ENCODE results near the gene ACOT2.
"Not testable (repeated sequence)": the region's sequence is repeated elsewhere in the genome, so short reads cannot be mapped to it uniquely, and the experiment has no call there.

- peak in 1 of 3 experiments; percentile 24 for TF ChIP-seq CTCF (optimal IDR thresholded peaks at IDR 0.05 in 1 of 3, IDR thresholded peaks at IDR 0.05 in 1 of 3, conservative IDR thresholded peaks at IDR 0.05 in 1 of 3; ENCODE audit: extremely low read depth in 1 of 3, insufficient read depth in 2 of 3, low read length in 3 of 3)
- TF ChIP-seq EZH2 (IDR thresholded peaks at IDR 0.05; ENCODE audit: low read length) = not testable (repeated sequence)
Measured at GRCh38 chr14:73569185-73569958, at the start of gene ACOT2.
